Mesenchymal stem cell (in vitro differentiated cells and primary cell): ENCODE data around the gene A4GALT.

Source experiments
- DNase-seq: peaks from one replicate; pipeline ENCODE4 v3.0.0-alpha.2; 2013
- H2AFZ ChIP-seq: one replicate; pipeline ENCODE4 v1.6.1; 2013; ENCODE audit warnings: low read depth, mild to moderate bottlenecking, control low read depth, inconsistent platforms, low read length, moderate library complexity
- H2AK5ac ChIP-seq: 2 replicates; pipeline ENCODE4 v1.6.1; 2013; ENCODE audit warnings: low read length, moderate library complexity, mild to moderate bottlenecking, inconsistent platforms; ENCODE audit not compliant: severe bottlenecking
- H2BK120ac ChIP-seq: one replicate; pipeline ENCODE4 v1.6.1; 2013; ENCODE audit warnings: low read depth, mild to moderate bottlenecking, inconsistent platforms, low read length, moderate library complexity
- H2BK12ac ChIP-seq, 2 experiments: one replicate each; pipeline ENCODE4 v1.6.1; 2013; ENCODE audit warnings: inconsistent platforms in 2 of 2, low read length in 2 of 2, mild to moderate bottlenecking in 2 of 2, moderate library complexity in 2 of 2, control low read depth in 1 of 2
- H2BK15ac ChIP-seq: one replicate; pipeline ENCODE4 v1.6.1; 2013; ENCODE audit warnings: mild to moderate bottlenecking, low read depth, inconsistent platforms; ENCODE audit not compliant: poor library complexity, severe bottlenecking
- H2BK5ac ChIP-seq: 2 replicates; pipeline ENCODE4 v1.6.1; 2013; ENCODE audit warnings: low read depth, mild to moderate bottlenecking, low read length, control low read depth, inconsistent platforms; ENCODE audit not compliant: poor library complexity, severe bottlenecking
- H3K14ac ChIP-seq, 2 experiments: one replicate each; pipeline ENCODE4 v1.6.1; 2013; ENCODE audit warnings: inconsistent platforms in 2 of 2, low read length in 2 of 2, control low read depth in 1 of 2, mild to moderate bottlenecking in 1 of 2, moderate library complexity in 1 of 2
- H3K18ac ChIP-seq, 2 experiments: one replicate each; pipeline ENCODE4 v1.6.1; 2013; ENCODE audit warnings: inconsistent platforms in 2 of 2, low read length in 2 of 2, control low read depth in 1 of 2, low read depth in 1 of 2, mild to moderate bottlenecking in 1 of 2
- H3K23ac ChIP-seq, 2 experiments: one replicate each; pipeline ENCODE4 v1.6.1; 2013; ENCODE audit warnings: inconsistent platforms in 2 of 2, low read length in 2 of 2, mild to moderate bottlenecking in 2 of 2, moderate library complexity in 2 of 2, control low read depth in 1 of 2
- H3K27ac ChIP-seq: 2 replicates; pipeline ENCODE4 v1.5.1; 2013; ENCODE audit warnings: mild to moderate bottlenecking, moderate library complexity, low read length, control low read depth, inconsistent platforms; ENCODE audit not compliant: poor library complexity, severe bottlenecking
- H3K27me3 ChIP-seq, 2 experiments: 2 replicates each; pipeline versions ENCODE4 v1.6.1 to v1.7.0; 2013; ENCODE audit warnings: low read length in 2 of 2, mild to moderate bottlenecking in 2 of 2, moderate library complexity in 2 of 2, control low read depth in 1 of 2, inconsistent platforms in 1 of 2; ENCODE audit not compliant: control insufficient read depth in 1 of 2, insufficient read depth in 1 of 2
- H3K36me3 ChIP-seq, 2 experiments: 2 replicates each; pipeline versions ENCODE4 v1.6.1 to v1.7.0; 2013; ENCODE audit warnings: low read length in 2 of 2, control low read depth in 1 of 2, inconsistent platforms in 1 of 2, low read depth in 1 of 2, mild to moderate bottlenecking in 1 of 2; ENCODE audit not compliant: insufficient read depth in 2 of 2, control insufficient read depth in 1 of 2
- H3K4ac ChIP-seq, 2 experiments: one replicate each; pipeline ENCODE4 v1.6.1; 2013; ENCODE audit warnings: inconsistent platforms in 2 of 2, low read length in 2 of 2, mild to moderate bottlenecking in 2 of 2, moderate library complexity in 2 of 2, control low read depth in 1 of 2, low read depth in 1 of 2
- H3K4me1 ChIP-seq: 2 replicates; pipeline ENCODE4 v1.6.1; 2013; ENCODE audit warnings: low read depth, low read length, control low read depth; ENCODE audit not compliant: control insufficient read depth, insufficient read depth
- H3K4me2 ChIP-seq: 2 replicates; pipeline ENCODE4 v1.6.1; 2013; ENCODE audit warnings: low read length, mild to moderate bottlenecking, inconsistent platforms; ENCODE audit not compliant: poor library complexity, severe bottlenecking
- H3K4me3 ChIP-seq, 2 experiments: 2 replicates each; pipeline versions ENCODE4 v1.5.1 to v1.7.0; 2013; ENCODE audit warnings: low read length in 2 of 2, mild to moderate bottlenecking in 2 of 2, control low read depth in 1 of 2, low read depth in 1 of 2; ENCODE audit not compliant: insufficient read depth in 1 of 2
- H3K79me1 ChIP-seq: replicated peaks from 2 replicates; pipeline ENCODE4 v1.6.1; 2013; ENCODE audit warnings: mild to moderate bottlenecking, control low read depth, low read length, inconsistent platforms; ENCODE audit not compliant: poor library complexity, severe bottlenecking
- H3K9ac ChIP-seq: 2 replicates; pipeline ENCODE4 v1.7.0; 2013; ENCODE audit warnings: mild to moderate bottlenecking, low read length, moderate library complexity
- H3K9me3 ChIP-seq: 2 replicates; pipeline ENCODE4 v1.7.0; 2013; ENCODE audit warnings: mild to moderate bottlenecking, low read length; ENCODE audit not compliant: control insufficient read depth
- H4K8ac ChIP-seq: one replicate; pipeline ENCODE4 v1.6.1; 2013; ENCODE audit warnings: inconsistent platforms, mild to moderate bottlenecking, low read length, moderate library complexity
- H4K91ac ChIP-seq: one replicate; pipeline ENCODE4 v1.6.1; 2013; ENCODE audit warnings: mild to moderate bottlenecking, low read length, inconsistent platforms
- WGBS: methylation state at CpG from one replicate; pipeline ENCODE4 v1.1.7; 2013; ENCODE audit warnings: mixed read lengths; 5-methylcytosine and 5-hydroxymethylcytosine counted together

A4GALT gene

DNA sequence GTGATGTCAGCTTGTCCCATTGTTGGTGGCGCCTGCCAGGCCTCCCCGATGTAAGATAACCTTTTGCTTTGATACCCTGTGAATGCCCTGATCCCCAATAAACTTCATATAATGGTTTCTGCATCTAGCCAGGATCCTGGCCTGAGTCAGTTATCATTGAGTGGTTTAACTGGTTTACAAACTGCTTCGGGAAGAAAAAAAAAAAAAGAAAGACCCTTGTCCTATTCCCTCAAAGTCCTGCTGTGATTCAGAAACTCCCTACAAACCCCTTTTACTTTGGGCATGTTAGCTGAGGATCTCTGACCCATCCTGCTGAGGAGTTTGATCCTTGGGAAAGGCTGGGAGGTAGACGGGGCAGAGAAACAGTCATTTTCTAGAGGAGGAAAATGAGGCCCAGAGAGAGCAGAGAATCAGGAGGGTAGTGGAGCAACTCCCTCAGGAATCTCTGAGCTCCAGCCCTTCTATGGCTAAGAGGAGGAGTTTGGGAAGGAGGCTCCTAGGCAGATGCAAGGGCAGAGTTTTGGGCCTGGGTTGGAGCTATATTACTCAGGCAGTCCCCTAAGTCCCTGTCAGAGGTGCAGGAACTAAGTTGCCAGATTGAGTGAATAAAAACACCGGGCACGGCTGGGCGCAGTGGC, 66.1 kb downstream of the A4GALT start:
- Histone ChIP-seq H3K27ac (no peak overlapping the region), H3K79me1 (no peaks in the 10 kb centered on the region), H2BK5ac (no peak overlapping the region), H3K4ac (no peak overlapping the region), H3K4me2 (no peak overlapping the region), H3K27me3 (no peaks in the 10 kb centered on the region), H3K4me1 (peaks cover 14% of the 10 kb centered on the region), H2AK5ac (no peak overlapping the region), H2AFZ (no peak overlapping the region), H3K4me3 (no peak overlapping the region), H3K9ac (peak overlapping the region; percentile 17), H3K36me3 (no peaks in the 10 kb centered on the region), H3K9me3 (no peaks in the 10 kb centered on the region), H3K23ac (no peak overlapping the region), H3K18ac (no peak overlapping the region), H2BK12ac (no peak overlapping the region), H4K8ac (no peak overlapping the region), H4K91ac (no peak overlapping the region), H3K14ac (no peak overlapping the region), H2BK15ac (no peak overlapping the region), H2BK120ac (no peak overlapping the region)
- DNase-seq: no peak
- WGBS: 94% methylated on average over 6 of the region's 7 CpGs

- Histone ChIP-seq H2BK12ac (no peak overlapping the region), H3K4me1 (peaks cover 15% of the 10 kb centered on the region), H3K4me3 (no peak overlapping the region), H4K8ac (no peak overlapping the region), H3K9me3 (no peaks in the 10 kb centered on the region), H3K79me1 (no peaks in the 10 kb centered on the region), H3K14ac (no peak overlapping the region), H3K27ac (no peak overlapping the region), H3K4ac (no peak overlapping the region), H3K4me2 (no peak overlapping the region), H2BK5ac (no peak overlapping the region), H3K18ac (no peak overlapping the region), H3K23ac (no peak overlapping the region), H3K9ac (no peak overlapping the region), H3K36me3 (no peaks in the 10 kb centered on the region), H3K27me3 (no peaks in the 10 kb centered on the region), H2AK5ac (no peak overlapping the region), H2BK15ac (no peak overlapping the region), H4K91ac (no peak overlapping the region), H2AFZ (no peak overlapping the region), H2BK120ac (no peak overlapping the region)
- WGBS: 90% methylated on average over 4 of the region's 4 CpGs
- no peak for DNase-seq
These were observed 66.7 kb downstream of the A4GALT start for GRCh38 chr22:42653999-42654398.

DNA sequence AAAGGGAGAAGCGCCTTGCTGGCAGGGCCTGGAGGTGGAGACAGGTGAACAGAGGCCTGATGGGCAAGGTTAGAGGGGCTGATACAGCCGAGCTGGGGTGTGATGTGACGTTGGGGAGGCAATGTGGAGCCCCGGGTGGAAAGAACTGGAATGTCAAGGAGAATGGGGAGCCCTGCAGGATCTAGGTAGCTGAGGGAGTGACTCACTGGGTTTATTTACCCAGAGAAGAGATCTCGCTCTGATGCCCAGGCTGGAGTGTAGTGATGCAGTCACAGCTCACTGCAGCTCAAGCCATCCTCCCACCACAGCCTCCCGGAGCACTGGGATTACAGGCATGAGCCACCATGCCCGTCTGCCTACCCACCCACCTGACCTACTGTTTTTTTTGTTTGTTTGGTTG, 69.5 kb downstream of the A4GALT start:
- no peak overlapping the region for H3K4me2 ChIP-seq
- H2AFZ ChIP-seq: no peak overlapping the region
- no peak overlapping the region for H2BK120ac ChIP-seq
- peaks cover 32% of the 10 kb centered on the region for H3K4me1 ChIP-seq
- H3K18ac ChIP-seq: peak overlapping the region in 1 of 2 experiments; percentile 42
- no peak overlapping the region for H2AK5ac ChIP-seq
- 75% methylated on average over 5 of the region's 7 CpGs for WGBS
- no peak overlapping the region for H2BK5ac ChIP-seq
- no peak overlapping the region for H3K14ac ChIP-seq
- H3K27me3 ChIP-seq: no peaks in the 10 kb centered on the region
- H3K23ac ChIP-seq: peak overlapping the region in 1 of 2 experiments; percentile 71
- H3K27ac ChIP-seq: no peak overlapping the region
- peak; percentile 46 for DNase-seq
- H4K91ac ChIP-seq: peak overlapping the region; percentile 46
- peaks cover 5% of the 10 kb centered on the region for H3K79me1 ChIP-seq
- H3K4ac ChIP-seq: no peak overlapping the region
- no peak overlapping the region for H4K8ac ChIP-seq
- H2BK12ac ChIP-seq: peak overlapping the region; percentile 18 to 25
- no peak overlapping the region for H3K4me3 ChIP-seq
- no peak overlapping the region for H2BK15ac ChIP-seq
- no peak overlapping the region for H3K9ac ChIP-seq
- H3K9me3 ChIP-seq: no peaks in the 10 kb centered on the region
- H3K36me3 ChIP-seq: peaks cover 3 to 10% of the 10 kb centered on the region in 2 experiments

GRCh38 chr22:42649246-42650099, 71.2 kb downstream of the A4GALT start, which contains the start of gene CYB5R3:
CYB5R3 (minus strand) TSS chr22:42649392; CDS start chr22:42649315, 77 bp downstream.
- peaks cover 5% of the 10 kb centered on the region for H3K79me1 ChIP-seq
- H2BK12ac ChIP-seq: peak within 1 kb of the TSS; percentile 18 to 82
- H2AK5ac ChIP-seq: peak within 1 kb of the TSS; percentile 34
- peaks cover 48% of the 10 kb centered on the region for H3K4me1 ChIP-seq
- H4K91ac ChIP-seq: peak within 1 kb of the TSS; percentile 92
- H3K36me3 ChIP-seq: peaks cover 3 to 16% of the 10 kb centered on the region in 2 experiments
- H3K27ac ChIP-seq: no peak within 1 kb of the TSS
- peak; percentile 82 for DNase-seq
- peak within 1 kb of the TSS; percentile 90 for H2BK120ac ChIP-seq
- H3K4me2 ChIP-seq: peak within 1 kb of the TSS; percentile 72
- 15% methylated on average over 63 of the region's 81 CpGs for WGBS
- H3K14ac ChIP-seq: peak within 1 kb of the TSS in 1 of 2 experiments; percentile 99
- H2AFZ ChIP-seq: peak within 1 kb of the TSS; percentile 65
- H3K4me3 ChIP-seq: peak within 1 kb of the TSS; percentile 94 to 100
- peak within 1 kb of the TSS in 1 of 2 experiments; percentile 80 for H3K23ac ChIP-seq
- H4K8ac ChIP-seq: peak within 1 kb of the TSS; percentile 92
- H3K9ac ChIP-seq: peak within 1 kb of the TSS; percentile 98
- H3K9me3 ChIP-seq: no peaks in the 10 kb centered on the region
- H3K18ac ChIP-seq: peak within 1 kb of the TSS; percentile 84 to 94
- no peaks in the 10 kb centered on the region for H3K27me3 ChIP-seq
- peak within 1 kb of the TSS; percentile 60 for H2BK15ac ChIP-seq
- H3K4ac ChIP-seq: peak within 1 kb of the TSS; percentile 85 to 94
- peak within 1 kb of the TSS; percentile 51 for H2BK5ac ChIP-seq
